GM23338 (cell line): ENCODE results near the gene IL18R1. TPM values are rescaled to one million over a fixed set of nuclear protein-coding genes. Genes with fewer than 3 reads are reported as not detected.

Source experiments
- ATAC-seq: fragments of 200-7000 bp; cut with Tn5 transposase; 3 replicates; pipeline ENCODE4 v1.9.1; 2020
- DNase-seq: peaks from one replicate; pipeline ENCODE4 v3.0.0-alpha.2; 2015; ENCODE audit warnings: low spot score
- H2AFZ ChIP-seq: fragments of 200-600 bp; sonication (generic); 2 replicates; pipeline ENCODE4 v1.8.0; 2016; ENCODE audit warnings: antibody characterized with exemption, mild to moderate bottlenecking, moderate library complexity
- H3F3A ChIP-seq: fragments of 200-600 bp; sonication (generic); replicated peaks from 2 replicates; pipeline ENCODE4 v1.8.0; 2017; ENCODE audit warnings: antibody characterized with exemption, mixed run types, low read depth
- H3K27ac ChIP-seq: fragments of 200-600 bp; sonication (generic); 2 replicates; pipeline ENCODE4 v1.6.1; 2016; ENCODE audit warnings: low read depth
- H3K27me3 ChIP-seq: fragments of 200-600 bp; sonication (generic); 2 replicates; pipeline ENCODE4 v1.8.0; 2016; ENCODE audit warnings: mild to moderate bottlenecking, mixed run types, moderate library complexity; ENCODE audit not compliant: insufficient read depth
- H3K36me3 ChIP-seq: fragments of 200-600 bp; sonication (generic); 2 replicates; pipeline ENCODE4 v1.8.0; 2016; ENCODE audit warnings: mild to moderate bottlenecking; ENCODE audit not compliant: insufficient read depth
- H3K4me1 ChIP-seq: fragments of 200-600 bp; sonication (generic); 2 replicates; pipeline ENCODE4 v1.8.0; 2016; ENCODE audit warnings: mild to moderate bottlenecking, moderate library complexity; ENCODE audit not compliant: insufficient read depth
- H3K4me2 ChIP-seq: fragments of 200-600 bp; sonication (generic); 2 replicates; pipeline ENCODE4 v1.7.1; 2017; ENCODE audit warnings: mixed run types
- H3K4me3 ChIP-seq: fragments of 200-600 bp; sonication (generic); 2 replicates; pipeline ENCODE4 v1.6.1; 2016; ENCODE audit warnings: mixed run types
- H3K79me2 ChIP-seq: fragments of 200-600 bp; sonication (generic); replicated peaks from 2 replicates; pipeline ENCODE4 v1.8.0; 2017; ENCODE audit warnings: mild to moderate bottlenecking; ENCODE audit not compliant: insufficient read depth
- H3K9me2 ChIP-seq: fragments of 200-600 bp; sonication (generic); 2 replicates; pipeline ENCODE4 v1.8.0; 2017; ENCODE audit not compliant: insufficient read depth
- H4K20me1 ChIP-seq: fragments of 200-600 bp; sonication (generic); replicated peaks from 2 replicates; pipeline ENCODE4 v1.8.0; 2017; ENCODE audit warnings: mild to moderate bottlenecking; ENCODE audit not compliant: insufficient read depth
- H3K27ac Mint-ChIP-seq: 2 replicates; pipeline ENCODE4 v1.8.0; 2020; ENCODE audit warnings: inconsistent platforms, mild to moderate bottlenecking, moderate library complexity, mixed read lengths
- H3K27me3 Mint-ChIP-seq: 3 replicates; pipeline ENCODE4 v1.8.0; 2022; ENCODE audit warnings: low read depth, mild to moderate bottlenecking, moderate library complexity, mixed read lengths, inconsistent platforms; ENCODE audit not compliant: insufficient read depth, poor library complexity
- H3K36me3 Mint-ChIP-seq: 3 replicates; pipeline ENCODE4 v1.8.0; 2021; ENCODE audit warnings: low read depth, mild to moderate bottlenecking, inconsistent platforms, moderate library complexity, mixed read lengths
- H3K4me1 Mint-ChIP-seq: 3 replicates; pipeline ENCODE4 v1.8.0; 2020; ENCODE audit warnings: mild to moderate bottlenecking, inconsistent platforms, mixed read lengths
- H3K4me3 Mint-ChIP-seq: 3 replicates; pipeline ENCODE4 v1.8.0; 2021; ENCODE audit warnings: moderate library complexity, mild to moderate bottlenecking, inconsistent platforms, mixed read lengths
- H3K9me3 Mint-ChIP-seq: 3 replicates; pipeline ENCODE4 v1.8.0; 2020; ENCODE audit warnings: moderate library complexity, mild to moderate bottlenecking, inconsistent platforms, mixed read lengths
- CTCF ChIP-seq, 2 experiments: fragments of 200-600 bp in 1 of 2; sonication (generic) in 1 of 2; conservative IDR thresholded peaks; 2 replicates each; pipeline versions ENCODE4 v1.5.1 to v1.6.1; 2016 to 2017; ENCODE audit warnings: antibody characterized with exemption in 2 of 2, low read depth in 2 of 2, mild to moderate bottlenecking in 2 of 2, moderate library complexity in 1 of 2
- ETS1 ChIP-seq: IDR thresholded peaks from 2 replicates; pipeline ENCODE4 v1.6.1; 2016; ENCODE audit warnings: antibody characterized with exemption
- EZH2phosphoT487 ChIP-seq: fragments of 200-600 bp; sonication (generic); IDR thresholded peaks from one replicate; pipeline ENCODE4 v1.8.1; 2018; ENCODE audit warnings: antibody characterized with exemption; ENCODE audit not compliant: unreplicated experiment
- JUNB ChIP-seq: IDR thresholded peaks from one replicate; pipeline ENCODE4 v1.6.1; 2016; ENCODE audit warnings: antibody characterized with exemption; ENCODE audit not compliant: unreplicated experiment
- NANOG ChIP-seq: IDR thresholded peaks from 2 replicates; pipeline ENCODE4 v1.6.1; 2016; ENCODE audit warnings: antibody characterized with exemption, borderline replicate concordance
- POLR2AphosphoS5 ChIP-seq: IDR thresholded peaks from 2 replicates; pipeline ENCODE4 v1.6.1; 2016; ENCODE audit warnings: antibody characterized with exemption, low read depth
- ZNF462 ChIP-seq: fragments of 250-450 bp; sonication (Bioruptor Pico); IDR thresholded peaks from 2 replicates; pipeline ENCODE4 v1.5.0; 2020; ENCODE audit warnings: mild to moderate bottlenecking, moderate library complexity
- polyA plus RNA-seq: library from polyadenylated mRNA; unstranded; fragments of >200 nt; fragmentation: Nextera tagmentation; extraction: Ambion mirVana; gene quantifications from 2 replicates; pipeline ENCODE4 v1.2.1, GENCODE V29; 2016
- total RNA-seq: library from RNA; depleted of rRNA; stranded (reverse); fragments of >200 nt; shearing (Covaris generic); gene quantifications from 2 replicates; pipeline ENCODE4 v1.2.3, GENCODE V29; 2014

The IL18R1 gene
- total and polyA plus RNA-seq, 2 experiments from 2014 or later: 0.17 to 0.39 TPM

GRCh38 chr2:102437122-102437521 is 81.5 kb downstream of the IL18R1 start:
- Mint-ChIP-seq H3K4me1 (no peaks in the 10 kb centered on the region), H3K9me3 (no peaks in the 10 kb centered on the region), H3K36me3 (no peaks in the 10 kb centered on the region), H3K27me3 (peaks cover 2% of the 10 kb centered on the region), H3K4me3 (no peak overlapping the region), H3K27ac (no peak overlapping the region)
- Histone ChIP-seq H3F3A (no peaks in the 10 kb centered on the region), H3K27ac (no peak overlapping the region), H3K4me3 (no peak overlapping the region), H3K36me3 (no peaks in the 10 kb centered on the region), H3K4me2 (no peak overlapping the region), H3K27me3 (no peaks in the 10 kb centered on the region), H2AFZ (no peak overlapping the region), H3K4me1 (no peaks in the 10 kb centered on the region), H3K79me2 (no peaks in the 10 kb centered on the region), H3K9me2 (0 out of 2 replicates have a peak, but pooled peaks cover 8% of the 10 kb centered on the region), H4K20me1 (no peaks in the 10 kb centered on the region)
- no peak for TF ChIP-seq NANOG
- no peak for TF ChIP-seq JUNB
- TF ChIP-seq POLR2AphosphoS5: no peak
- TF ChIP-seq EZH2phosphoT487: no peak
- TF ChIP-seq CTCF (conservative IDR thresholded peaks at IDR 0.05; ENCODE audit: low read depth in 2 of 2): no peak
- no peak for TF ChIP-seq ZNF462 (CRISPR knock-in tag)
- no peak for TF ChIP-seq ETS1
- no peak for DNase-seq
- ATAC-seq: no peak
